Keratinocyte (primary cell): ENCODE results near the gene PRRC2B.

Experiments
- CTCF ChIP-seq, 3 experiments: IDR thresholded peaks in 1 of 3; conservative IDR thresholded peaks in 1 of 3; optimal IDR thresholded peaks in 1 of 3; 2 replicates in 2 of 3; 3 replicates in 1 of 3; pipeline versions ENCODE3 to v1.5.1; 2011; ENCODE audit warnings: low read length in 3 of 3, mild to moderate bottlenecking in 3 of 3, moderate library complexity in 2 of 3, control low read depth in 1 of 3, inconsistent platforms in 1 of 3; ENCODE audit not compliant: insufficient read depth in 2 of 3; ENCODE audit errors: extremely low read depth in 1 of 3
- EZH2 ChIP-seq: IDR thresholded peaks from one replicate; pipeline ENCODE4 v1.6.1; 2012; ENCODE audit warnings: inconsistent platforms, mild to moderate bottlenecking, low read length, moderate library complexity

GRCh38 chr9:131396626-131397025 is 2.7 kb downstream of the PRRC2B start:
- no peak for TF ChIP-seq CTCF (optimal IDR thresholded peaks at IDR 0.05 in 1 of 3, IDR thresholded peaks at IDR 0.05 in 1 of 3, conservative IDR thresholded peaks at IDR 0.05 in 1 of 3; ENCODE audit: extremely low read depth in 1 of 3, insufficient read depth in 2 of 3, low read length in 3 of 3)
- TF ChIP-seq EZH2 = no peak
